COLO668 (cell line): ENCODE measurements around the gene PTAR1.
"Not testable (repeated sequence)": the region's sequence is repeated elsewhere in the genome, so short reads cannot be mapped to it uniquely, and the experiment has no call there.

ENCODE experiments used
- DNase-seq: peaks from one replicate; lab custom pipeline; 2025; ENCODE audit not compliant: unreplicated experiment; lab: John Stamatoyannopoulos, UW

PTAR1 gene, protein sequence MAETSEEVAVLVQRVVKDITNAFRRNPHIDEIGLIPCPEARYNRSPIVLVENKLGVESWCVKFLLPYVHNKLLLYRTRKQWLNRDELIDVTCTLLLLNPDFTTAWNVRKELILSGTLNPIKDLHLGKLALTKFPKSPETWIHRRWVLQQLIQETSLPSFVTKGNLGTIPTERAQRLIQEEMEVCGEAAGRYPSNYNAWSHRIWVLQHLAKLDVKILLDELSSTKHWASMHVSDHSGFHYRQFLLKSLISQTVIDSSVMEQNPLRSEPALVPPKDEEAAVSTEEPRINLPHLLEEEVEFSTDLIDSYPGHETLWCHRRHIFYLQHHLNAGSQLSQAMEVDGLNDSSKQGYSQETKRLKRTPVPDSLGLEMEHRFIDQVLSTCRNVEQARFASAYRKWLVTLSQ

DNA sequence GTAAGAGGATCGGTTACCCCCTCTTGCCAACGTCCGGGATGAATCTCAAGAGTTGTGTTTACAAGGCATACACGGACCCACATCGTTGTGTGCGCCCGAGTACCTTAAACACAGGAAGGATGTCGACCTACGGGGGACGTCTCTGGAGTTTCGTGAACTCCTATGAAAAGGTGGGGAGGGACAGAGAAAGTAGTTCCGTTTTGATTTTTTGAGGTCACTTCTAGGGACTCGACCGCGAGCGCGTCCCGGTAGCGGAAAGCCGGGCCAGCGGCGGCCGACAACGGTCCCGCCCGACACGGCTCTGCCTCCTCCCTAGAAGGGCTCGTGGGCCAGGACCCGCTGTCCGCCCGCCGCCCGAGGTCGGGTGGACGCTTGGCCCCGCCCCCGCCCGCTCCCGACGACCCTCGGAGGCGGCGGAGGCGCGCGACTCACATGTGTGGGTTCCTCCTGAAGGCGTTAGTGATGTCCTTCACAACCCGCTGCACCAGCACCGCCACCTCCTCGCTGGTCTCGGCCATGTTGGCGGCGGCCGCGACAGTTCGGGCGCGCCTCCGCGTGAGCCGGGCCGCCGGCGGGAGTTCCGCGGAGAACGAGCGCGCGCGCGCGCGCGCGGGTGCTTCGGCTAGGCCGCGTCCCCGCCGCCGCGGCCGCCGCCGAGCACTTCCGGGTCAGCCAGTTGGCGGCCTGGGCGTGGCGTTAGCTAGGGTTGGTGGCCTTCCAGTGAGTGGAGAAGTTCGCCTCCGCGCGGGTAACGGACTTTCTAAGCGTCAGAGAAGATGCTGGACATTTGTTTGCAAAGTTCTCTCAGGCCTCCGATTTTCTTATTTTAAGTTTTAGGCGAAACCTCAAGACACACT lies at the start of gene PTAR1:
TSS of gene PTAR1 (minus strand) at position 591 of the 857 bp plus-strand sequence. CDS start at position 518, 73 bp downstream.
- DNase-seq: peak; percentile 97

DNA sequence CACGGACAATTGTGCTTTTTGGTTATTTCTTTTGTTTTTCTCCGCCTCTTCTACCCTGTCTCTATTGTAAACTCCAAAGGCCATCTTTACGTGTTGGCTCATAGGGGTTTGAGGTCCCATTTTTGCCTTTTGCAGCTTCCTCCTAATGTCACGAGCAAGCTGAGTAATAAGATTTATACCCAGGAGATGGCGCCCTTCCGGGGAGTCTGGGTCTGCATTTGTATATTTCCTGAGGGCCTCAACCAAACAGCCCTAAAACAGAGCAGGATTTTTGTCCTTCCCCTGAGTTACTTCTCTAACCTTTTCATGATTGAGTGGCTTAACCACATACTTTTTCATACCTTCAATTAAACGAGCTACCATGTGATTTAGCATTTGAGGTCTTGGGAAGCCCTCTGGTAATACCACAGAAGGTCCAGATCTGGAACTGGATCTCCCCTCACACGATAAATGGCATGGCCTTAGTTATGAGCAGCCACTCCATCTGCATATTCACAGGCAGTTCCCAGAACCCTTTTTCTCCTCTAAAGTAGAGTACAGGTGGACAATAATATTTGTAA lies 49.6 kb upstream of the PTAR1 start:
- DNase-seq: no peak

DNA sequence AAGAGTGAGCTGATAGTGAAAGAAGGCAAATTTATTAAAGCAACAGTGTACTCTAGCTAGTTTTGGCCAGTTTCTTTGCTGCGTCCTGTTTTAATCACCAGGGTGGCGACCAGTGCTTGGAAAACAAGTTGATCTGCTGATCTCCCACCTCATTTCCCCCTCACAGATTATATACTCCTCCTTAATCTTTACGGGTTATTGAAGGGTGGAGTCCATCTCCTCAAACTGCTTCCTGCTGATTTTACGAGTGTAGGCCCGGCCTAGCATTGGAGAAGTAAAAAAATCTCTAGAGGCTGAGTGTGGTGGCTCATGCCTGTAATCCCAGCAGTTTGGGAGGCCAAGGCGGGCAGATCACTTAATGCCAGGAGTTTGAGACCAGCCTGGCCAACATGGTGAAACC lies 46.8 kb upstream of the PTAR1 start:
- no peak for DNase-seq

DNA sequence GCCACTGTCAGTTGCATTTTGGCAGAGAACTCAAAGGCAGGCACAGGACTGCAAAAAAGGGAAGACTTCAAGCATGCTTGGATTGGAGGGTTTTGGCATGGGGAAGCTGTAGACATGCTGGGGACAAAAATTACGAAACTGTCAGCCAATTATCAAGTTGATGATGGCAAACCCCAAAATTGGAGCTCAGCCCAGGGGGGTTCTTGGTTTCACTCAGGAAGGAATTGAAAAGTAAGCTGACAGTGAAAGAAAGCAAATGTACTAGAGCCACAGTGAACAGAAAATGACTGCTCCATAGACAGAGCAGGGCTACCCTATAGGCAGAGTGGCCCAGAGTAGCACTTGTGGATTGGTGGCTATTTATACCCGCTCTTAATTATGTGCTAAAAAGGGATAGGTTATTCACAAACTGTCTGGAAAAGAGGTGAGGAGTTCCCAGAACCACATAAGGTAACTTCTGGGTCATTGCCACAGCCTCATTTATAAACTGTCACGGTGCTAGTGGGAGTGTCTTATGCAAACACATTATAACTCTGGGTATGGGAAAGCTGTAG lies 46.2 kb upstream of the PTAR1 start:
- no peak for DNase-seq

DNA sequence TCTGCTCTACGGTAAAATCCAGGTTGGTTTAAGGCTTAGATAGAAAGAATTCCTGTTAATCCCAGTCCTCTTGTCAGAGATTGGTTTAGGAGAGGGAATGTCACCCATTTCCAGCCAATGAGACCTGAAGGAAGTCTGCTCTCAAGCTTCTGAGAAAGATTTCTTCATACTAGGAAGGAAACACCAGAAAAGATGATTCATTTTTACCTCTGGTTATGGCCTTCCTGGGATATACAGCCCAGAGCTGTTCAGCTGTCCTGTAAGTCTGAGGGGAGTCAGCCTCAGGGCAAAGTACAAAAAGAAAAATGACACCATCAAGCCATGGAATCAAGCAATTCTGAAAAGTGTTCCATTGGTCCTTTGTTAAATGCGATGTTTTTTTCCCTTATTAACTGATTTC lies 42.2 kb upstream of the PTAR1 start:
- DNase-seq: no peak

DNA sequence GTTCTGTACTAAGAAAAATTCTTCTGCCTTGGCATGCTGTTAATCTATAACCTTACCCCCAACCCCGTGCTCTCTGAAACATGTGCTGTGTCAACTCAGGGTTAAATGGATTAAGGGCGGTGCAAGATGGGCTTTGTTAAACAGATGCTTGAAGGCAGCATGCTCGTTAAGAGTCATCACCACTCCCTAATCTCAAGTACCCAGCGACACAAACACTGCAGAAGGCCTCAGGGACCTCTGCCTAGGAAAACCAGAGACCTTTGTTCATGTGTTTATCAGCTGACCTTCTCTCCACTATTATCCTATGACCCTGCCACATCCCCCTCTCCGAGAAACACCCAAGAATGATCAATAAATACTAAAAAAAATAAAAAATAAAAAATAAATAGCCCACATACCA lies 40.2 kb upstream of the PTAR1 start:
- not testable (repeated sequence) for DNase-seq

DNA sequence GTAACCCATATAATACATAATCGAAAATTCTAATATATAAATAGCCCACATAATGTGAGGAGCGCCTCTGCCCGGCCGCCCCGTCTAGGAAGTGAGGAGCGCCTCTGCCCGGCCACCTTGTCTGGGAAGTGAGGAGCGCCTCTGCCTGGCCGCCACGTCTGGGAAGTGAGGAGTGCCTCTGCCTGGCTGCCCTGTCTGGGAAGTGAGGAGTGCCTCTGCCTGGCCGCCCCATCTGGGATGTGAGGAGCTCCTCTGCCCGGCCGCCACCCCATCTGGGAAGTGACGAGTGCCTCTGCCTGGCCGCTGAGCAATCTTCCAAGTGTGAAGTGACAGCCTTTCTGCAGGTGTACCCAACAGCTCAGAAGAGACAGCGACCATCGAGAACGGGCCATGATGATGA lies 39.7 kb upstream of the PTAR1 start:
- not testable (repeated sequence) for DNase-seq

DNA sequence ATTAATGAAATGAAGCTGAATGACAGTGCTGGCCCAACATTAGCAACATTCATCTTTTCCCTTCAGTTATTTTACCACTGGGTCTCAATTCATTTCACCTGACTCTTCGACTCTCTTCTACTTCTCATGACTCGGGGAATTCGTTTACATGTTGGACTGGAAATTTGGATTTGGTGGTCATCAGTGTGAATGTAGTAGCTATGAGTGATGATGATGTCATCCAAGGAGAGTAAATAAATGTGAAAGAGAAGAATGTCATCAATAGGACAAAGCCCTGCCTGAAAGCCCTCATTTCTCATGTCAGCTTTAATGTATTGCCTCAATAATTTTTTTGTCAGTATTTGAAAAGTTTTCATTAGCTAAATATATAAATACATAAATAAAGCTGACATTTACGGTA lies 38.9 kb upstream of the PTAR1 start:
- DNase-seq: no peak

DNA sequence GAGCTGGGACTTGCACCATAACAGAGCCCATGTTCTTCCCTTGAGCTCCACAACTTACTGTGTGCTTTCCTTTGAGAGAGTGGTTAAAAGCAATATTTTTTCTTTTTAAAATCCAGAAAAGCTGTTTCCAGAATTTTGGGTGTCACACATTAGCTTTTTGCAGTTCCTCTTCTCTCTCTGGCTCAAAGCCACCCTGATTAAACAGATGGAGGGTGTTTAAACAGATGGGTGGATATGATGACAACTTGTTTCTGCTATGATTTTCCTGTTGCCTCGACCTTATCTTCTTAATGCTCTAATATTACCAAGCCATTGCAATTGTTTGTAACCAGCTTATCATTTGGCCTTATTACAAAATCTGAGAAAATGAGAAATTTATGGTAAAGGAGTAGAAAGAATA lies 37.9 kb upstream of the PTAR1 start:
- no peak for DNase-seq

DNA sequence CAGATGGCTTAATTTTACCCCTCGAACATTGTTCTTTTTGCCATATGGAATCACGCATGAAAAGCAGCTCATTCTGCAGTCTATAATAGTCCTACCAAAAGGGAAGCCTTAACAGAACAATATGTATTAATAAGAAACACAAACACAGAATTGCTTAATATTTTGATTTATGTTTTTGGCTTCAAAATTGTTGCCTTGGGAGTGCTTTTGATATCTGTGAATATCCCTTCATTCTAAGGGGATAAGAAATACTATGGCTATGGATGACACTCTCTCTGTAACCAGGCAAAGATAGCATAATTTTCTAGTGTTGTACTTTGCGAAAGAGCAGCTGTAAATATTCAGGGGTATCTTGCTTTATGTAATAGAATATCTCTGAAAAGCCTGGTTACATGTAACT lies 34.5 kb upstream of the PTAR1 start:
- DNase-seq: no peak

DNA sequence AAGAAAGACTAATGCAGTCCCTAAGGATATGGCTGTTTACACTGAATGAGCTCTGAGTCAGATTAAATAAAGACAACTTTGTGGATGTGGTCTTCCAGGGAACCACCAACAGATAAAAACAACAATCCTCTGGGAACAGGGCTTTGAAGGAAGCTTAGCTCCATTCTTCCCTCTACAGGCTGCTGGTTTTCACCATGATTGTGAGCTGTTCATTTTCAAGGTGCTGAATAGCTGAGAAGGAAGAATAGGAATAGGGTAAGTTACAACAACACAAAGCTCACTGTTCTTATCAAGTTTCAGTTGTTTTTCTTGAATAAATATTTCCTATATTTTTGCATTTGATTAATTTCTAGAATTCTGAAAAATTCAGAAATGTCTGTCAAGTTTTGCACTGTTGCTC lies 25.9 kb upstream of the PTAR1 start:
- no peak for DNase-seq

DNA sequence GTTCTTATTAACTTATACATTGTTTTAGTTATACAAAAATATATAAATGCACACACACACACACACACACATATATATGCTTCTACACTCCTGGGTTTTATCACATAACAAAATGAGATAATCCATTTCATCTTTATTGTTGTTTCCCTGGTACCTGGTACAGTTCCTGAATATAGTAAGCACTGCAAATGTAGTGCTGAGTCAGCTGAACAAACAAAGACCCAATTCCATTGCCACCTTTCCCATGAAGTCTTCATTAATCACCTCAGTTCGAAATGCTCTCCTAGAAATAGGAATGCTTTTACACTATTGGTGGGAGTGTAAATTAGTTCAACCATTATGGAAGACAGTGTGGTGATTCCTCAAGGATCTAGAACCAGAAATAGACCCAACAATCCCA lies 13.4 kb upstream of the PTAR1 start:
- DNase-seq: no peak

DNA sequence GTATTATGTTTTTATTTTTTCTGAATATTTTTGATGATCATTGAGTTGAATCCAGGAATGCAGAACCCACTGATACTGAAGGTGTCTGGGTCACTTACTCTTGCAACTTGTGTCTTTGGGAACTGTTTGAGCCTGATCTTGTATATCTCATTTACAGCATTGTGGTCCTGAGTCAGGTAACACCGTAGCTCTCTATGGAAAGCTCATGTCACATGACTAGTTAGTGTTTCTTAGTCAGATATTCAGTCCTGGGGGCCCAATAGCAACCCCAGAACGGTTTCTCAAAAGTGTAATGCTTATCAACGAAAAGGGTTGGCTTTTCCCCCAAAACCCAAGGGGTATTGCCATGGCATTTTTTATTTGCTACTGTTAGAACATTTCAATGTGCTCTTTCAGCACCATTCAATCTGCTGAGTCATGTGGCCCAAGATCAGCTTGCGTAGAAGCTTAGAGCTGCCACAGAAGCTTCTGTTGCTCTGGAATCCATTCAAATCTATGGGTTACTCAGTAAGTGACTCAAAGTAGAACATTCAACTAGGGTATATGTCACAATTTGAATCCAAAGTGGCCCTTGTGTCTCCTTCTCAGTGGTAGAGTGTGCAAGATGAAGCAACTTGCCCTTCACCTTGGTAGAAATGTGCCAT lies 12.1 kb upstream of the PTAR1 start:
- no peak for DNase-seq

DNA sequence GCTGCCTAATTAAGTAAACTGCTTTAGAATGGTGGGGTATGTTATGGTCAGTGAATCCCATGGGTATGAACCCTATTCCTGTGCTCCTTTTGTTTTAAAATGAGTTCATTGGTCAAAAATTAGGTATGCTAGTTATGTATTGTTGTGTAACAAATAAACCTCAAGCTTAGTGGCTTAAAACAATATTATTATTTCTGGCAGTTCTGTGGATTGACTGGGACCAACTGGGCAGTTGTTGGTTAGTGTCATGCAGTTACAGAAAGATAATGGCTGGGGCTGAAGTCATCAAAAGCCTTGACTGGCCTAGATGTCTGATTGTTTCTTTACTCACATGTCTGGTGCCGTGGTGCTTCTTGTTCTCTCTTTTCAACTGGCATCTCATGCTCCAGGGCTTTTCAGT lies 8.9 kb upstream of the PTAR1 start:
- no peak for DNase-seq

DNA sequence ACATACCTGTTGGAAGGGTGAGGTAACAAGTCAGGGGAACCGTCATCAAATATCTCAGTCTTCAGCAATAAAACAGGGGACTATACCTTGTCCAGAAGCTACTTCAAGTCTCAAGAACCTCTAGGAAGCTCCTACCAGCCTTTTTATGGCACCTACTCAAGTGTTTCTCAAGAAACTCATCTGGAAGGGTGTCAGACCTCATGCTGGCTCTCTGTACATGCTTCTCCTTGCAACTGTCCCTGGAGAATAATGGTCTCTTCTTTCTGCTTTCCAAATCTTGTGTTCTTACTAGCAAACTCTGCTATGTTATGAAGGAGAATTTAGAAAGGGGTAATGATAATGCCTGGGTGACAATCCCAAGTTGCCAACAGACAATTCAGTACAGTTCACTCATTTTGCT lies 8.3 kb upstream of the PTAR1 start:
- DNase-seq: no peak

DNA sequence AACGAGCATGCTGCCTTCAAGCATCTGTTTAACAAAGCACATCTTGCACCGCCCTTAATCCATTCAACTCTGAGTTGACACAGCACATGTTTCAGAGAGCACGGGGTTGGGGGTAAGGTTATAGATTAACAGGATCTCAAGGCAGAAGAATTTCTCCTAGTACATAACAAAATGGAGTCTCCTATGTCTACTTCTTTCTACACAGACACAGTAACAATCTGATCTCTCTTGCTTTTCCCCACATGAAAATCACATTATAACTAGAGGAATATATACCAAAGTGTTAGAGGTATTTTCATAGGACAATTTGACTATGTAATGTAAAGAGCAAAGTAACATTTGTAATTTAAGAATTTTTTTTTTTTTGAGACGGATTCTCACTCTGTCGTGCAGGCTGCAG lies 4.1 kb upstream of the PTAR1 start:
- not testable (repeated sequence) for DNase-seq

DNA sequence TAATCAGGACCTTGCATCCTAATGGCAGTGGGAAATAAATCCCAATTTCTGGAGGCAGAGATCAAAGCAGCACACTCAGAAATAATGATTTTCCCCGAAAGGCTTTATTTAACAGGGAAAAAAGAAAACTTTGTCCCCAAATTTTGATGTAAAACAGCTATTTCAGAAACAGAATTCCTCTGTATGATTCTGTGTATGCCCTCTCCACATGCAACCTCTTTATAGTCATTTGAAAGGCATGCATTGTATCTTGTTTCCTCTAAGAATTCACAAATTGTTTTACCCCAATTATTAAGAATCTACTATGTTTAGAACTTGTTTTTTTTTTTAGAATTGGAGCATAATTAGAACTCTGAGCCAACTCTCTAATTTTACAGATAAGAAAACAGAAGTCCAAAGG lies 2.7 kb upstream of the PTAR1 start:
- no peak for DNase-seq

DNA sequence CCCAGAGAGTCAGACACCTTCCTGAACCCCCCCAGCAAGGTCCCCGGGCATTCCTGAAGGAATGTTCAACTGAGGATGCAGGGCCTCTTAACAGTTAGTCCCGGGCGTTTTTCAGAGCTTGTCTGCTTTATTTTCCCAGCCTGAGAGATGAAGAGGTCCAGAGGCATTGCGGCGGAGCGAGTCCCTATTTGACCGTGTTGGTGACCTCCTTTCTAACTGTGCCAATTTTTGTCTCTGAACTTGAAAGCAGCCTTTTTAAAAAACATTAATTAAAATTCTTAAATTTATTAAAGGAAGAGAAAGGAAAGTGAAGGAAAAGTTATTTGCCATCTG lies 433 bp upstream of the PTAR1 start:
- DNase-seq: no peak

DNA sequence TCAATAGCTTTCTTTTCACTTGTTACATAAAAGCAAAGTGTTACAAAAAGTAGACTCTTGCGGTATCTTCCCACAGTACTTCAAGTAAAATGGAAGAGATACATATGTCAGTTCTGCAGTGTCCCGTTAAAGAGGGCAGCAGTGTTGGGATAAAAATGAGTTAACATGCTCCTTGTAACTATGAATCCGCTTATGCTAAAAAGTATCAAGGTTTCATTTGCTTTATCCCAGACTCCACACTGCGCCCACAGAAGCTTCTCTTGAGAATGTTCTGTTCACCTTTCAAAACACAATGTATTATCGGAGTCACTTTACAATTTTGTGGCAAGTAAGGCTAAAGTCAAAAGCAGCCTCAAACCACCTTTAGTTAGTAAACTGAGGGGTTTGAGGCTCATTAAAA lies 790 bp downstream of the PTAR1 start:
- no peak for DNase-seq

DNA sequence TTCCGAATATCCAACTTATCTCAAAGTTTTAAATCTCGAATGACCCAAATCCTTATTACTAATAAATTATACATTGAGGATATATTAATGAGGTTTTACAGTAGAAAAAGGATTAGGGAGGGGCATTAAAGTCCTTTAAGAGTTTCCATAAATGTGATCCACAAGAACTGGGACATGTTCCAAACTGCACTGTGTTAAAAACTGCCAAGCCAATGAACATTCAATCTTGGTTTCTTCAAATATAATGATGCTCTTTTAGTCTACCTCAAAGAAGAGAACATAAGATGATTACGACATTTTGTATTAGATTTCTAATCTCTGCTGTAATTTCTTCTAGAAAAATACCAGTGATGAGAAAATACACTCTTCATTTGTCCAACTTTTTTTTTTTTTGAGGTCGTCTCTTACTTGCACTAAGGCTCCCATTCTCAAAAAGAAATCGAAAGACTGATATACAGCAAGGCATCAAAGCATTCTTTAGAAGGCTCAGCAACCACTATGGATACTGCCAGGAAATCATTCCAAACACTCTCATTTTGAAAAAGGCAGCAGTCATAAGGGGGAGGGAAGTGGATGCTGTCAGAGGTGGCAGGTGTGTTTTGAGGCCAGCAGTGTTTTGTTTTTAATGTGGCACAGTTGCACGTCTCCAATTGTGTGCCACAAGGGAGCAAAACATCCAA lies 1.7 kb downstream of the PTAR1 start:
- DNase-seq: peak; percentile 23

DNA sequence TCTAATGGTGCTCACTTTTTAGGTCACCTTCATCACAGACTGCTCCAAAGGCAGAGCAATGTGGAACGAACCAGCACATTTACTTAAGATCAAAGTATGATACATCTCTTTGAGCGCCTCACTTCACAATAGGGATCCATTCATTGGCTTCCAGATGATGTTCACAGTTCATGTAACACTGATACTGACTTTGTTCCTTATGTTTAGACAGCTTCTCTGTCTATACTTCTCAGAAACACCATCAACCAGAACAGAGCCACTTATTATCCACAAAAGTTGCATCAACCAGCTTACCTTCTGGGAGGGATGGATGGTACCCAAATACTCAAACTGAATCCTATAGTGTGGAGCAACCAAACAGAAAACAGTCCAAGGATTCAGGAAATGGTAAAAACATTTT lies 4.6 kb downstream of the PTAR1 start:
- DNase-seq: no peak
